Liver (tissue), 9 donors: ENCODE data around the gene PDCL2. TPM values are rescaled to one million over a fixed set of nuclear protein-coding genes. Genes with fewer than 3 reads are reported as not detected.

Source experiments
- DNase-seq: peaks from one replicate; pipeline ENCODE4 v3.0.0-alpha.2; 2017; ENCODE audit warnings: low spot score
- H3K27ac ChIP-seq, 2 donors: one replicate each; pipeline ENCODE4 v1.7.0; 2013; ENCODE audit warnings: inconsistent platforms in 2 of 2, low read length in 2 of 2, control low read depth in 1 of 2, low read depth in 1 of 2, mild to moderate bottlenecking in 1 of 2
- H3K27me3 ChIP-seq, 4 donors: one replicate each; pipeline versions ENCODE4 v1.6.1 to v1.7.0; 2013; ENCODE audit warnings: low read length in 3 of 4, inconsistent platforms in 1 of 4, mild to moderate bottlenecking in 1 of 4, moderate library complexity in 1 of 4; ENCODE audit not compliant: control insufficient read depth in 4 of 4, insufficient read depth in 4 of 4
- H3K36me3 ChIP-seq, 4 donors: one replicate each; pipeline versions ENCODE4 v1.6.1 to v1.7.0; 2013; ENCODE audit warnings: low read length in 3 of 4, mild to moderate bottlenecking in 3 of 4, low read depth in 1 of 4, moderate library complexity in 1 of 4; ENCODE audit not compliant: control insufficient read depth in 4 of 4, insufficient read depth in 3 of 4
- H3K4me1 ChIP-seq, 4 donors: one replicate each; pipeline versions ENCODE4 v1.6.1 to v1.7.0; 2013; ENCODE audit warnings: low read length in 3 of 4, mild to moderate bottlenecking in 3 of 4, moderate library complexity in 1 of 4; ENCODE audit not compliant: control insufficient read depth in 4 of 4, insufficient read depth in 4 of 4
- H3K4me3 ChIP-seq, 3 donors: one replicate each; pipeline versions ENCODE4 v1.6.1 to v1.7.0; 2013; ENCODE audit warnings: low read length in 3 of 3, control low read depth in 1 of 3, low read depth in 1 of 3, mild to moderate bottlenecking in 1 of 3
- H3K9ac ChIP-seq, 2 donors: one replicate each; pipeline ENCODE4 v1.7.0; 2013; ENCODE audit warnings: low read length in 2 of 2, mild to moderate bottlenecking in 2 of 2, moderate library complexity in 2 of 2, control low read depth in 1 of 2, low read depth in 1 of 2
- H3K9me3 ChIP-seq, 4 donors: one replicate each; pipeline versions ENCODE4 v1.6.1 to v1.7.0; 2013; ENCODE audit warnings: low read length in 3 of 4; ENCODE audit not compliant: control insufficient read depth in 4 of 4
- EGR1 ChIP-seq, 2 donors: IDR thresholded peaks; 2 replicates each; pipeline ENCODE4 v1.6.1; 2016 to 2018; ENCODE audit warnings: antibody characterized with exemption in 2 of 2, low read depth in 2 of 2
- FOXA1 ChIP-seq: IDR thresholded peaks from 2 replicates; pipeline ENCODE4 v1.6.1; 2016; ENCODE audit warnings: antibody characterized with exemption
- FOXA2 ChIP-seq: IDR thresholded peaks from 2 replicates; pipeline ENCODE4 v1.6.1; 2016; ENCODE audit warnings: antibody characterized with exemption
- GABPA ChIP-seq, 2 donors: IDR thresholded peaks in 1 of 2; conservative IDR thresholded peaks in 1 of 2; 2 replicates each; pipeline ENCODE4 v1.6.1; 2016; ENCODE audit warnings: antibody characterized with exemption in 2 of 2, mild to moderate bottlenecking in 1 of 2, moderate library complexity in 1 of 2
- HNF4A ChIP-seq, 2 donors: conservative IDR thresholded peaks; 2 replicates each; pipeline ENCODE4 v1.6.1; 2016; ENCODE audit warnings: antibody characterized with exemption in 2 of 2, mild to moderate bottlenecking in 2 of 2
- HNF4G ChIP-seq: IDR thresholded peaks from 2 replicates; pipeline ENCODE4 v1.6.1; 2016; ENCODE audit warnings: antibody characterized with exemption
- JUND ChIP-seq, 2 donors: IDR thresholded peaks; 2 replicates each; pipeline ENCODE4 v1.6.1; 2016; ENCODE audit warnings: antibody characterized with exemption in 2 of 2
- RAD21 ChIP-seq, 2 donors: IDR thresholded peaks; 2 replicates each; pipeline ENCODE4 v1.6.1; 2016; ENCODE audit warnings: antibody characterized with exemption in 2 of 2, mild to moderate bottlenecking in 2 of 2
- RXRA ChIP-seq, 2 donors: IDR thresholded peaks; 2 replicates each; pipeline ENCODE4 v1.6.1; 2017 to 2018; ENCODE audit warnings: antibody characterized with exemption in 2 of 2, mild to moderate bottlenecking in 1 of 2
- SP1 ChIP-seq: IDR thresholded peaks from 2 replicates; pipeline ENCODE4 v1.6.1; 2018; ENCODE audit warnings: antibody characterized with exemption, mild to moderate bottlenecking
- TAF1 ChIP-seq: conservative IDR thresholded peaks from 2 replicates; pipeline ENCODE4 v1.6.1; 2016; ENCODE audit warnings: antibody characterized with exemption, mild to moderate bottlenecking
- YY1 ChIP-seq: IDR thresholded peaks from 2 replicates; pipeline ENCODE4 v1.6.1; 2016; ENCODE audit warnings: antibody characterized with exemption, mild to moderate bottlenecking
- WGBS: extraction: QIAGEN DNeasy Blood & Tissue Kit; methylation state at CpG from one replicate; pipeline ENCODE4 v1.1.7; 2013; 5-methylcytosine and 5-hydroxymethylcytosine counted together
- polyA plus RNA-seq, 2 donors: library from polyadenylated mRNA; stranded (reverse) in 1 of 2; unstranded in 1 of 2; fragments of 200-250 nt in 1 of 2; fragments of >200 nt in 1 of 2; fragmentation: Nextera tagmentation in 1 of 2; extraction: Ambion mirVana in 1 of 2; gene quantifications; one replicate each; pipeline versions ENCODE4 v1.2.1 to v1.2.3, GENCODE V29; 2013 to 2015
- total RNA-seq, 2 donors: library from RNA; depleted of rRNA; stranded (reverse); fragments of >200 nt; gene quantifications; one replicate each; pipeline ENCODE4 v1.2.3, GENCODE V29; 2014
- TF ChIP-seq, protein P1 (sequence below): IDR thresholded peaks from 2 replicates; pipeline ENCODE4 v1.6.1; 2016; ENCODE audit warnings: antibody characterized with exemption
- TF ChIP-seq, protein P2 (sequence below): IDR thresholded peaks from 2 replicates; pipeline ENCODE4 v1.6.1; 2016; ENCODE audit warnings: antibody characterized with exemption
- TF ChIP-seq, protein P3 (sequence below): fragments of 150-350 bp; IDR thresholded peaks from 2 replicates; pipeline ENCODE4 v1.5.1; 2017; ENCODE audit warnings: improper control_type of control experiment, low read depth, low read length; ENCODE audit not compliant: missing input control
- TF ChIP-seq, protein P4 (sequence below): IDR thresholded peaks from 2 replicates; pipeline ENCODE4 v1.6.1; 2016; ENCODE audit warnings: antibody characterized with exemption, mild to moderate bottlenecking
- TF ChIP-seq, protein P5 (sequence below): IDR thresholded peaks from 2 replicates; pipeline ENCODE4 v1.6.1; 2016; ENCODE audit warnings: antibody characterized with exemption
- donor health status: healthy.
- donor health status: healthy.
- donor health status: healthy.
- donor health status: healthy.
- donor health status: healthy.

PDCL2 gene
- total and polyA plus RNA-seq, 4 donors = not detected

DNA sequence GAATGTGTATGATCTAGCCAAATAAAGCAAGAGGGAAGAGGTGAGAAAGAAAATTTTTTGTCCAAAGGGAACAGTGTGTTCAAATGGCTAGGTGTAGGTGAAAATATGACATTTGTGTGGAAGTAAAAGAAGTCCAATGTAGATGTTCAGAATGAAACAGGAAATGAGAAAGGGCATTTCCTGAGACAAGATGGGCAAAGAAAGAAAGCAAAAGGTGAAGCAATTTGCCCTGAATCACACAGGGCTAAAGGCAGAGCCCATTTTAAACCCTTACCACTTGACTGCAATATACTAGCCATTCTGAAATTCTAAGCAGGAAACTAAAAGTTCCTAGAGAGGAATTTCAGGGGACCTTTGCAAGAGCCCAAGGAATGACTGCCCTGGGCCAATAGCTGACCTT is 81.4 kb downstream of the PDCL2 start:
- DNase-seq = no peak
- H3K4me1 ChIP-seq = no peaks in the 10 kb centered on the region
- TF ChIP-seq FOXA1 = no peak
- TF ChIP-seq, protein P1, sequence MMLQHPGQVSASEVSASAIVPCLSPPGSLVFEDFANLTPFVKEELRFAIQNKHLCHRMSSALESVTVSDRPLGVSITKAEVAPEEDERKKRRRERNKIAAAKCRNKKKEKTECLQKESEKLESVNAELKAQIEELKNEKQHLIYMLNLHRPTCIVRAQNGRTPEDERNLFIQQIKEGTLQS = no peak
- no peak for TF ChIP-seq GABPA (IDR thresholded peaks at IDR 0.05 in 1 of 2, conservative IDR thresholded peaks at IDR 0.05 in 1 of 2)
- no peak for TF ChIP-seq JUND (IDR thresholded peaks at IDR 0.05)
- TF ChIP-seq, protein P2, sequence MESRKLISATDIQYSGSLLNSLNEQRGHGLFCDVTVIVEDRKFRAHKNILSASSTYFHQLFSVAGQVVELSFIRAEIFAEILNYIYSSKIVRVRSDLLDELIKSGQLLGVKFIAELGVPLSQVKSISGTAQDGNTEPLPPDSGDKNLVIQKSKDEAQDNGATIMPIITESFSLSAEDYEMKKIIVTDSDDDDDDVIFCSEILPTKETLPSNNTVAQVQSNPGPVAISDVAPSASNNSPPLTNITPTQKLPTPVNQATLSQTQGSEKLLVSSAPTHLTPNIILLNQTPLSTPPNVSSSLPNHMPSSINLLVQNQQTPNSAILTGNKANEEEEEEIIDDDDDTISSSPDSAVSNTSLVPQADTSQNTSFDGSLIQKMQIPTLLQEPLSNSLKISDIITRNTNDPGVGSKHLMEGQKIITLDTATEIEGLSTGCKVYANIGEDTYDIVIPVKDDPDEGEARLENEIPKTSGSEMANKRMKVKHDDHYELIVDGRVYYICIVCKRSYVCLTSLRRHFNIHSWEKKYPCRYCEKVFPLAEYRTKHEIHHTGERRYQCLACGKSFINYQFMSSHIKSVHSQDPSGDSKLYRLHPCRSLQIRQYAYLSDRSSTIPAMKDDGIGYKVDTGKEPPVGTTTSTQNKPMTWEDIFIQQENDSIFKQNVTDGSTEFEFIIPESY = no peak
- no peak for TF ChIP-seq SP1
- TF ChIP-seq, protein P3, sequence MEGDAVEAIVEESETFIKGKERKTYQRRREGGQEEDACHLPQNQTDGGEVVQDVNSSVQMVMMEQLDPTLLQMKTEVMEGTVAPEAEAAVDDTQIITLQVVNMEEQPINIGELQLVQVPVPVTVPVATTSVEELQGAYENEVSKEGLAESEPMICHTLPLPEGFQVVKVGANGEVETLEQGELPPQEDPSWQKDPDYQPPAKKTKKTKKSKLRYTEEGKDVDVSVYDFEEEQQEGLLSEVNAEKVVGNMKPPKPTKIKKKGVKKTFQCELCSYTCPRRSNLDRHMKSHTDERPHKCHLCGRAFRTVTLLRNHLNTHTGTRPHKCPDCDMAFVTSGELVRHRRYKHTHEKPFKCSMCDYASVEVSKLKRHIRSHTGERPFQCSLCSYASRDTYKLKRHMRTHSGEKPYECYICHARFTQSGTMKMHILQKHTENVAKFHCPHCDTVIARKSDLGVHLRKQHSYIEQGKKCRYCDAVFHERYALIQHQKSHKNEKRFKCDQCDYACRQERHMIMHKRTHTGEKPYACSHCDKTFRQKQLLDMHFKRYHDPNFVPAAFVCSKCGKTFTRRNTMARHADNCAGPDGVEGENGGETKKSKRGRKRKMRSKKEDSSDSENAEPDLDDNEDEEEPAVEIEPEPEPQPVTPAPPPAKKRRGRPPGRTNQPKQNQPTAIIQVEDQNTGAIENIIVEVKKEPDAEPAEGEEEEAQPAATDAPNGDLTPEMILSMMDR = no peak

DNA sequence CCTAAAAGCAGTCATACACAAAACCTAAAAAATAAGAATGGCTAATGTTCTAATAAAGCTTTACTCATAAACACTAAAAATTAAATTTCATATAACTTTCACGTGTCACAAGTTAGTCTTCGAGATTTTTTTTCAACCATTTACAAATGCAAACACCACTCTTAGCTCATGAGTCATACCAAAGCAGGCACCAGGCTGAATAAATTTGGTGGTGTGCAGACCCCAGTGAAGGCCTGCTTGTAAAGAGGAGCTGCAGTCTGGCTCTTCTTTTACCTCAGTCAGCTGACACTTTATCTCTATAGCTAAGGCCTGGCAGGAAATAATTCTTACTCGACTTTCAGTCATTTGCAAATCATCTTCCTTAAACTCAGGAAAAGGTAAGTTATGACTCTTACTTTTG is 82.8 kb downstream of the PDCL2 start:
- no peaks in the 10 kb centered on the region for H3K9me3 ChIP-seq
- TF ChIP-seq HNF4G (no peak), SP1 (no peak), HNF4A (conservative IDR thresholded peaks at IDR 0.05) (no peak), FOXA2 (no peak), GABPA (IDR thresholded peaks at IDR 0.05 in 1 of 2, conservative IDR thresholded peaks at IDR 0.05 in 1 of 2) (no peak), FOXA1 (no peak), EGR1 (IDR thresholded peaks at IDR 0.05; ENCODE audit: low read depth in 2 of 2) (no peak), TAF1 (no peak), RAD21 (IDR thresholded peaks at IDR 0.05) (no peak), YY1 (no peak), JUND (IDR thresholded peaks at IDR 0.05) (no peak), RXRA (IDR thresholded peaks at IDR 0.05) (no peak)
- TF ChIP-seq, protein P3 = no peak
- TF ChIP-seq, protein P4, sequence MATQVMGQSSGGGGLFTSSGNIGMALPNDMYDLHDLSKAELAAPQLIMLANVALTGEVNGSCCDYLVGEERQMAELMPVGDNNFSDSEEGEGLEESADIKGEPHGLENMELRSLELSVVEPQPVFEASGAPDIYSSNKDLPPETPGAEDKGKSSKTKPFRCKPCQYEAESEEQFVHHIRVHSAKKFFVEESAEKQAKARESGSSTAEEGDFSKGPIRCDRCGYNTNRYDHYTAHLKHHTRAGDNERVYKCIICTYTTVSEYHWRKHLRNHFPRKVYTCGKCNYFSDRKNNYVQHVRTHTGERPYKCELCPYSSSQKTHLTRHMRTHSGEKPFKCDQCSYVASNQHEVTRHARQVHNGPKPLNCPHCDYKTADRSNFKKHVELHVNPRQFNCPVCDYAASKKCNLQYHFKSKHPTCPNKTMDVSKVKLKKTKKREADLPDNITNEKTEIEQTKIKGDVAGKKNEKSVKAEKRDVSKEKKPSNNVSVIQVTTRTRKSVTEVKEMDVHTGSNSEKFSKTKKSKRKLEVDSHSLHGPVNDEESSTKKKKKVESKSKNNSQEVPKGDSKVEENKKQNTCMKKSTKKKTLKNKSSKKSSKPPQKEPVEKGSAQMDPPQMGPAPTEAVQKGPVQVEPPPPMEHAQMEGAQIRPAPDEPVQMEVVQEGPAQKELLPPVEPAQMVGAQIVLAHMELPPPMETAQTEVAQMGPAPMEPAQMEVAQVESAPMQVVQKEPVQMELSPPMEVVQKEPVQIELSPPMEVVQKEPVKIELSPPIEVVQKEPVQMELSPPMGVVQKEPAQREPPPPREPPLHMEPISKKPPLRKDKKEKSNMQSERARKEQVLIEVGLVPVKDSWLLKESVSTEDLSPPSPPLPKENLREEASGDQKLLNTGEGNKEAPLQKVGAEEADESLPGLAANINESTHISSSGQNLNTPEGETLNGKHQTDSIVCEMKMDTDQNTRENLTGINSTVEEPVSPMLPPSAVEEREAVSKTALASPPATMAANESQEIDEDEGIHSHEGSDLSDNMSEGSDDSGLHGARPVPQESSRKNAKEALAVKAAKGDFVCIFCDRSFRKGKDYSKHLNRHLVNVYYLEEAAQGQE = no peak
- TF ChIP-seq, protein P1 = no peak
- TF ChIP-seq, protein P5, sequence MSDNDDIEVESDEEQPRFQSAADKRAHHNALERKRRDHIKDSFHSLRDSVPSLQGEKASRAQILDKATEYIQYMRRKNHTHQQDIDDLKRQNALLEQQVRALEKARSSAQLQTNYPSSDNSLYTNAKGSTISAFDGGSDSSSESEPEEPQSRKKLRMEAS = no peak

More for the DNA sequence above, 81.4 kb downstream of the PDCL2 start:
- no peaks in the 10 kb centered on the region for H3K9me3 ChIP-seq
- no peak overlapping the region for H3K4me3 ChIP-seq
- H3K36me3 ChIP-seq = peaks cover 0 to 2% (median 0%) of the 10 kb centered on the region in 4 donors
- H3K27ac ChIP-seq = no peak overlapping the region
- no peaks in the 10 kb centered on the region for H3K27me3 ChIP-seq
- H3K9ac ChIP-seq = no peak overlapping the region

More for the DNA sequence above, 82.8 kb downstream of the PDCL2 start:
- H3K27ac ChIP-seq = no peak overlapping the region
- no peaks in the 10 kb centered on the region for H3K27me3 ChIP-seq
- H3K4me3 ChIP-seq = no peak overlapping the region
- H3K36me3 ChIP-seq = peaks cover 0 to 2% (median 0%) of the 10 kb centered on the region in 4 donors
- no peaks in the 10 kb centered on the region for H3K4me1 ChIP-seq
- no peak for DNase-seq
- WGBS = 89% methylated on average over 3 of the region's 3 CpGs
- no peak overlapping the region for H3K9ac ChIP-seq
